SK-N-SH (cell line): ENCODE results near the gene NUDCD3. TPM values are rescaled to one million over a fixed set of nuclear protein-coding genes. Genes with fewer than 3 reads are reported as not detected.

ENCODE experiments used
- CTCF ChIA-PET: fragments of 300-600, 350-600 bp; formaldehyde crosslinking; extraction: SDS; loops from one replicate; lab custom pipeline; 2021; lab: Yijun Ruan, JAX
- POLR2A ChIA-PET: fragments of 350-600 bp; sonication (Branson Sonifier 250); formaldehyde crosslinking; extraction: SDS; loops from one replicate; lab custom pipeline; 2020; ENCODE audit warnings: antibody characterized with exemption, inconsistent platforms; lab: Yijun Ruan, JAX
- DNase-seq: peaks from one replicate; pipeline ENCODE4 v3.0.0; 2012
- H2AFZ ChIP-seq: fragments of 200-600 bp; sonication (generic); 2 replicates; pipeline ENCODE4 v1.8.1; 2016; ENCODE audit warnings: antibody characterized with exemption, mild to moderate bottlenecking, low read depth
- H3F3A ChIP-seq: fragments of 200-600 bp; sonication (generic); replicated peaks from 2 replicates; pipeline ENCODE3; 2016; ENCODE audit warnings: antibody characterized with exemption, mild to moderate bottlenecking; ENCODE audit not compliant: insufficient read depth
- H3K27ac ChIP-seq, 2 experiments: fragments of 200-500 bp in 1 of 2; fragments of 200-600 bp in 1 of 2; sonication (Bioruptor generic) in 1 of 2; sonication (generic), shearing (Covaris generic) in 1 of 2; 2 replicates each; pipeline versions ENCODE4 v1.5.1 to v1.6.1; 2014 to 2016; ENCODE audit warnings: low read depth in 2 of 2, inconsistent platforms in 1 of 2, low read length in 1 of 2, mild to moderate bottlenecking in 1 of 2, mixed read lengths in 1 of 2
- H3K27me3 ChIP-seq: fragments of 200-600 bp; sonication (generic), shearing (Covaris generic); 2 replicates; pipeline ENCODE4 v1.6.1; 2016; ENCODE audit warnings: mixed run types; ENCODE audit not compliant: insufficient read depth
- H3K36me3 ChIP-seq, 2 experiments: fragments of 200-500 bp in 1 of 2; fragments of 200-600 bp in 1 of 2; sonication (Bioruptor generic) in 1 of 2; sonication (generic) in 1 of 2; replicated peaks in 1 of 2; 2 replicates each; pipeline versions ENCODE3 to v1.5.1; 2014 to 2016; ENCODE audit warnings: low read length in 1 of 2, mild to moderate bottlenecking in 1 of 2; ENCODE audit not compliant: insufficient read depth in 2 of 2, control insufficient read depth in 1 of 2
- H3K4me1 ChIP-seq, 2 experiments: fragments of 200-500 bp in 1 of 2; fragments of 200-600 bp in 1 of 2; sonication (Bioruptor generic) in 1 of 2; sonication (generic), shearing (Covaris generic) in 1 of 2; 2 replicates each; pipeline versions ENCODE4 v1.5.1 to v1.6.1; 2014 to 2016; ENCODE audit warnings: low read depth in 1 of 2, low read length in 1 of 2, mixed run types in 1 of 2; ENCODE audit not compliant: insufficient read depth in 2 of 2, control insufficient read depth in 1 of 2
- H3K4me2 ChIP-seq: fragments of 200-600 bp; sonication (generic), shearing (Covaris generic); 2 replicates; pipeline ENCODE4 v1.6.1; 2017; ENCODE audit warnings: mixed run types
- H3K4me3 ChIP-seq, 2 experiments: fragments of 200-500 bp in 1 of 2; fragments of 200-600 bp in 1 of 2; sonication (Bioruptor generic) in 1 of 2; sonication (generic), shearing (Covaris generic) in 1 of 2; 2 replicates each; pipeline versions ENCODE4 v1.5.1 to v1.8.1; 2014 to 2016; ENCODE audit warnings: low read depth in 2 of 2, inconsistent platforms in 1 of 2, low read length in 1 of 2, mild to moderate bottlenecking in 1 of 2, mixed read lengths in 1 of 2, moderate library complexity in 1 of 2
- H3K79me2 ChIP-seq: fragments of 200-600 bp; sonication (generic); 2 replicates; pipeline ENCODE4 v1.8.1; 2017; ENCODE audit warnings: mild to moderate bottlenecking; ENCODE audit not compliant: insufficient read depth
- H3K9ac ChIP-seq: fragments of 200-600 bp; sonication (generic); 2 replicates; pipeline ENCODE4 v1.6.1; 2017; ENCODE audit warnings: mixed run types
- H3K9me2 ChIP-seq: fragments of 200-600 bp; sonication (generic); 2 replicates; pipeline ENCODE4 v1.6.1; 2017; ENCODE audit warnings: mixed run types
- H3K9me3 ChIP-seq: fragments of 200-600 bp; sonication (generic); 2 replicates; pipeline ENCODE4 v1.6.1; 2017; ENCODE audit warnings: mixed run types, mild to moderate bottlenecking, moderate library complexity
- H4K20me1 ChIP-seq: fragments of 200-600 bp; sonication (generic); 2 replicates; pipeline ENCODE4 v1.6.1; 2017; ENCODE audit warnings: mild to moderate bottlenecking, mixed run types; ENCODE audit not compliant: insufficient read depth
- IRF3 ChIP-seq: fragments of 150-350 bp; IDR thresholded peaks from 2 replicates; pipeline ENCODE4 v1.6.1; 2016; ENCODE audit warnings: mild to moderate bottlenecking, low read depth, low read length
- NRF1 ChIP-seq: IDR thresholded peaks from 2 replicates; pipeline ENCODE4 v1.6.1; 2012; ENCODE audit warnings: low read depth, mild to moderate bottlenecking, low read length
- PBX3 ChIP-seq: IDR thresholded peaks from 2 replicates; pipeline ENCODE4; 2012
- RCOR1 ChIP-seq: fragments of 150-350 bp; IDR thresholded peaks from 2 replicates; pipeline ENCODE4 v1.6.1; 2017; ENCODE audit warnings: antibody characterized with exemption, low read length
- RFX5 ChIP-seq: IDR thresholded peaks from 2 replicates; pipeline ENCODE4 v1.6.1; 2012; ENCODE audit warnings: mild to moderate bottlenecking, improper control_type of control experiment, low read length
- USF1 ChIP-seq: IDR thresholded peaks from 2 replicates; pipeline ENCODE4 v1.4.0; 2012; ENCODE audit warnings: low read depth, borderline replicate concordance
- USF2 ChIP-seq: fragments of 150-350 bp; IDR thresholded peaks from 2 replicates; pipeline ENCODE4 v1.6.1; 2017; ENCODE audit warnings: antibody characterized with exemption, low read length, low read depth, borderline replicate concordance
- YY1 ChIP-seq: IDR thresholded peaks from 2 replicates; pipeline ENCODE4 v1.4.0; 2012; ENCODE audit warnings: low read depth, mild to moderate bottlenecking
- WGBS: methylation state at CpG from one replicate; pipeline ENCODE4 v1.1.6; 2017; ENCODE audit warnings: low lambda C conversion rate; 5-methylcytosine and 5-hydroxymethylcytosine counted together
- polyA plus RNA-seq, 3 experiments: library from polyadenylated mRNA; depleted of rRNA; stranded (reverse); fragments of >200 nt; gene quantifications; 2 replicates each; pipeline ENCODE4 v1.2.3, GENCODE V29; 2012

Gene NUDCD3
- polyA plus RNA-seq, 1 of the 3 experiments (the other 2 are of a cell fraction): 66.0 TPM

GRCh38 chr7:44387389-44387788, 103.1 kb downstream of the NUDCD3 start:
- TF ChIP-seq IRF3: no peak
- TF ChIP-seq PBX3: no peak
- TF ChIP-seq USF1: no peak
- no peak for TF ChIP-seq USF2
- TF ChIP-seq NRF1: no peak
- TF ChIP-seq YY1: no peak
- no peak for TF ChIP-seq RFX5
- no peak for TF ChIP-seq RCOR1
- H3K27ac ChIP-seq: no peak overlapping the region
- no peaks in the 10 kb centered on the region for H3F3A ChIP-seq
- H3K4me2 ChIP-seq: no peak overlapping the region
- DNase-seq: no peak
- H3K4me3 ChIP-seq: no peak overlapping the region
- no peaks in the 10 kb centered on the region for H3K9me2 ChIP-seq
- H2AFZ ChIP-seq: no peak overlapping the region
- H3K4me1 ChIP-seq: peaks cover 0 to 13% of the 10 kb centered on the region in 2 experiments; a peak in 2 of 4 replicates
- no peaks in the 10 kb centered on the region for H3K9me3 ChIP-seq
- WGBS: 88% methylated on average over 2 of the region's 2 CpGs
- H4K20me1 ChIP-seq: 0 out of 2 replicates have a peak, but pooled peaks cover 8% of the 10 kb centered on the region
- no peaks in the 10 kb centered on the region for H3K27me3 ChIP-seq
- ChIA-PET POLR2A (no interaction called here), CTCF (interaction anchor here (1.2 kb wide), 1 partner anchor 12 kb away, joined by 3 read pairs; no protein-coding TSS in a partner anchor)
- no peak overlapping the region for H3K9ac ChIP-seq
- H3K79me2 ChIP-seq: no peaks in the 10 kb centered on the region
- peaks cover 18 to 87% of the 10 kb centered on the region in 2 experiments for H3K36me3 ChIP-seq

GRCh38 chr7:44386139-44386913, 104.1 kb downstream of the NUDCD3 start:
- POLR2A ChIA-PET: no interaction called here
- no peak for TF ChIP-seq RCOR1
- TF ChIP-seq, all 33 proteins: peak for 0
- no peak overlapping the region for H3K27ac ChIP-seq

More at GRCh38 chr7:44386139-44386913, 104.1 kb downstream of the NUDCD3 start:
- CTCF ChIA-PET: interaction anchor here (1.2 kb wide), 1 partner anchor 11 kb away, joined by 3 read pairs; no protein-coding TSS in a partner anchor
- Histone ChIP-seq H3F3A (no peaks in the 10 kb centered on the region), H2AFZ (no peak overlapping the region), H3K9ac (no peak overlapping the region), H3K36me3 (peaks cover 18 to 84% of the 10 kb centered on the region in 2 experiments), H3K4me1 (peaks cover 0 to 13% of the 10 kb centered on the region in 2 experiments; a peak in 2 of 4 replicates), H3K9me3 (no peaks in the 10 kb centered on the region), H3K9me2 (no peaks in the 10 kb centered on the region), H3K4me2 (no peak overlapping the region), H3K4me3 (no peak overlapping the region), H4K20me1 (0 out of 2 replicates have a peak, but pooled peaks cover 8% of the 10 kb centered on the region), H3K27me3 (no peaks in the 10 kb centered on the region), H3K79me2 (no peaks in the 10 kb centered on the region)
- 90% methylated on average over 8 of the region's 8 CpGs for WGBS
- DNase-seq: no peak
